SH-SY5Y (cell line): ENCODE measurements around the gene HCFC1R1.

Source experiments
- GATA2 ChIP-seq: IDR thresholded peaks from 2 replicates; pipeline ENCODE4 v1.6.1; 2011; ENCODE audit warnings: mild to moderate bottlenecking, low read depth, low read length
- GATA3 ChIP-seq: IDR thresholded peaks from 2 replicates; pipeline ENCODE4 v1.6.1; 2011; ENCODE audit warnings: low read depth, mild to moderate bottlenecking, low read length, moderate library complexity

- TF ChIP-seq GATA3, result no peak
- no peak for TF ChIP-seq GATA2
Observed at GRCh38 chr16:3013998-3014690, 9.6 kb downstream of the HCFC1R1 start.
